ENCODE measurements around the gene RASA3. TPM values are rescaled to one million over a fixed set of nuclear protein-coding genes. Genes with fewer than 3 reads are reported as not detected.

RASA3 gene
- total RNA-seq, 1 experiment from 2014 or later = 18.6 TPM

GRCh38 chr13:114122127-114122511, 10.3 kb downstream of the RASA3 start:
- Histone ChIP-seq H3K27ac (ENCODE audit: low read depth, low read length) (no peak overlapping the region), H3K4me1 (ENCODE audit: control insufficient read depth in 1 of 2, insufficient read depth in 2 of 2, low read length in 2 of 2) (peaks cover 4 to 31% of the 10 kb centered on the region in 2 experiments; a peak in 3 of 4 replicates), H3K9ac (ENCODE audit: low read length) (no peak overlapping the region), H3K9me2 (ENCODE audit: insufficient read depth) (no peaks in the 10 kb centered on the region), H3K4me3 (replicated peaks in 1 of 2; ENCODE audit: low read depth in 1 of 2, low read length in 2 of 2) (no peak overlapping the region), H3K36me3 (ENCODE audit: control insufficient read depth in 1 of 2, insufficient read depth in 2 of 2, low read length in 2 of 2) (no peaks in the 10 kb centered on the region), H3K4me2 (ENCODE audit: low read length) (no peak overlapping the region), H4K20me1 (ENCODE audit: insufficient read depth) (no peaks in the 10 kb centered on the region), H3K79me2 (ENCODE audit: insufficient read depth, low read length) (peaks cover 72% of the 10 kb centered on the region), H3K9me3 (ENCODE audit: control insufficient read depth in 1 of 2, insufficient read depth in 1 of 2, low read depth in 1 of 2, low read length in 2 of 2) (no peaks in the 10 kb centered on the region), H3K27me3 (ENCODE audit: insufficient read depth, low read length) (no peaks in the 10 kb centered on the region), H2AFZ (ENCODE audit: low read depth, low read length, poor library complexity, severe bottlenecking) (no peak overlapping the region)
- DNase-seq (ENCODE audit: low read depth, low spot score) (no peak), ATAC-seq (no peak)
- TF ChIP-seq ELF1 (IDR thresholded peaks at IDR 0.05; ENCODE audit: borderline replicate concordance, low read depth) (no peak), SIN3A (IDR thresholded peaks at IDR 0.05; ENCODE audit: low read depth) (no peak), POLR2A (IDR thresholded peaks at IDR 0.05; ENCODE audit: borderline replicate concordance, extremely low read depth, insufficient read depth, insufficient read length) (no peak)
- intact Hi-C loops (cut with micrococcal nuclease) = no loop called here
- BruUV-seq (replicated peaks) = no TSS peak
- CTCF ChIA-PET = no interaction called here
- RAD21 ChIA-PET (ENCODE audit: low non-redundant PET in 1 of 2, low total read pairs in 2 of 2, uncharacterized antibody in 2 of 2, unreplicated experiment in 2 of 2) = no interaction called here
- POLR2A ChIA-PET = no interaction called here

GRCh38 chr13:114121496-114122126, 10.8 kb downstream of the RASA3 start:
- Histone ChIP-seq H3K27me3 (ENCODE audit: insufficient read depth, low read length) (no peaks in the 10 kb centered on the region), H3K36me3 (ENCODE audit: control insufficient read depth in 1 of 2, insufficient read depth in 2 of 2, low read length in 2 of 2) (no peaks in the 10 kb centered on the region), H3K4me3 (replicated peaks in 1 of 2; ENCODE audit: low read depth in 1 of 2, low read length in 2 of 2) (no peak overlapping the region), H3K9me3 (ENCODE audit: control insufficient read depth in 1 of 2, insufficient read depth in 1 of 2, low read depth in 1 of 2, low read length in 2 of 2) (no peaks in the 10 kb centered on the region), H3K4me1 (ENCODE audit: control insufficient read depth in 1 of 2, insufficient read depth in 2 of 2, low read length in 2 of 2) (peaks cover 4 to 31% of the 10 kb centered on the region in 2 experiments; a peak in 3 of 4 replicates), H4K20me1 (ENCODE audit: insufficient read depth) (no peaks in the 10 kb centered on the region), H3K9me2 (ENCODE audit: insufficient read depth) (no peaks in the 10 kb centered on the region), H3K4me2 (ENCODE audit: low read length) (no peak overlapping the region), H3K79me2 (ENCODE audit: insufficient read depth, low read length) (peaks cover 69% of the 10 kb centered on the region), H3K9ac (ENCODE audit: low read length) (no peak overlapping the region), H2AFZ (ENCODE audit: low read depth, low read length, poor library complexity, severe bottlenecking) (no peak overlapping the region), H3K27ac (ENCODE audit: low read depth, low read length) (no peak overlapping the region)
- RAD21 ChIA-PET (ENCODE audit: low non-redundant PET in 1 of 2, low total read pairs in 2 of 2, uncharacterized antibody in 2 of 2, unreplicated experiment in 2 of 2) = no interaction called here
- intact Hi-C loops (cut with micrococcal nuclease) = no loop called here
- POLR2A ChIA-PET = no interaction called here
- no peak for DNase-seq (ENCODE audit: low read depth, low spot score)
- no TSS peak for BruUV-seq (replicated peaks)
- CTCF ChIA-PET = no interaction called here
- TF ChIP-seq EZH2phosphoT487 (IDR thresholded peaks at IDR 0.05; ENCODE audit: borderline replicate concordance) = no peak
- TF ChIP-seq FOSL1 (IDR thresholded peaks at IDR 0.05; ENCODE audit: low read depth) = no peak
- no peak for TF ChIP-seq ATF3 (IDR thresholded peaks at IDR 0.05)
- TF ChIP-seq JUND (IDR thresholded peaks at IDR 0.05) = no peak
- TF ChIP-seq POLR2AphosphoS5 (IDR thresholded peaks at IDR 0.05; ENCODE audit: low read depth, low read length) = no peak
- no peak for ATAC-seq

Data from HCT116 (cell line).